Liver (tissue), 9 donors: ENCODE data around the gene TEX264. TPM values are rescaled to one million over a fixed set of nuclear protein-coding genes. Genes with fewer than 3 reads are reported as not detected.
"Not testable (repeated sequence)": the region's sequence is repeated elsewhere in the genome, so short reads cannot be mapped to it uniquely, and the experiment has no call there.

Experiments
- DNase-seq: peaks from one replicate; pipeline ENCODE4 v3.0.0-alpha.2; 2017; ENCODE audit warnings: low spot score
- H3K27ac ChIP-seq, 2 donors: one replicate each; pipeline ENCODE4 v1.7.0; 2013; ENCODE audit warnings: inconsistent platforms in 2 of 2, low read length in 2 of 2, control low read depth in 1 of 2, low read depth in 1 of 2, mild to moderate bottlenecking in 1 of 2
- H3K27me3 ChIP-seq, 4 donors: one replicate each; pipeline versions ENCODE4 v1.6.1 to v1.7.0; 2013; ENCODE audit warnings: low read length in 3 of 4, inconsistent platforms in 1 of 4, mild to moderate bottlenecking in 1 of 4, moderate library complexity in 1 of 4; ENCODE audit not compliant: control insufficient read depth in 4 of 4, insufficient read depth in 4 of 4
- H3K36me3 ChIP-seq, 4 donors: one replicate each; pipeline versions ENCODE4 v1.6.1 to v1.7.0; 2013; ENCODE audit warnings: low read length in 3 of 4, mild to moderate bottlenecking in 3 of 4, low read depth in 1 of 4, moderate library complexity in 1 of 4; ENCODE audit not compliant: control insufficient read depth in 4 of 4, insufficient read depth in 3 of 4
- H3K4me1 ChIP-seq, 4 donors: one replicate each; pipeline versions ENCODE4 v1.6.1 to v1.7.0; 2013; ENCODE audit warnings: low read length in 3 of 4, mild to moderate bottlenecking in 3 of 4, moderate library complexity in 1 of 4; ENCODE audit not compliant: control insufficient read depth in 4 of 4, insufficient read depth in 4 of 4
- H3K4me3 ChIP-seq, 3 donors: one replicate each; pipeline versions ENCODE4 v1.6.1 to v1.7.0; 2013; ENCODE audit warnings: low read length in 3 of 3, control low read depth in 1 of 3, low read depth in 1 of 3, mild to moderate bottlenecking in 1 of 3
- H3K9ac ChIP-seq, 2 donors: one replicate each; pipeline ENCODE4 v1.7.0; 2013; ENCODE audit warnings: low read length in 2 of 2, mild to moderate bottlenecking in 2 of 2, moderate library complexity in 2 of 2, control low read depth in 1 of 2, low read depth in 1 of 2
- H3K9me3 ChIP-seq, 4 donors: one replicate each; pipeline versions ENCODE4 v1.6.1 to v1.7.0; 2013; ENCODE audit warnings: low read length in 3 of 4; ENCODE audit not compliant: control insufficient read depth in 4 of 4
- ATF3 ChIP-seq: IDR thresholded peaks from 2 replicates; pipeline ENCODE4 v1.6.1; 2016; ENCODE audit warnings: antibody characterized with exemption
- CTCF ChIP-seq: fragments of 150-350 bp; IDR thresholded peaks from 2 replicates; pipeline ENCODE4 v1.5.1; 2017; ENCODE audit warnings: improper control_type of control experiment, low read depth, low read length; ENCODE audit not compliant: missing input control
- EGR1 ChIP-seq, 2 donors: IDR thresholded peaks; 2 replicates each; pipeline ENCODE4 v1.6.1; 2016 to 2018; ENCODE audit warnings: antibody characterized with exemption in 2 of 2, low read depth in 2 of 2
- FOXA1 ChIP-seq: IDR thresholded peaks from 2 replicates; pipeline ENCODE4 v1.6.1; 2016; ENCODE audit warnings: antibody characterized with exemption
- FOXA2 ChIP-seq: IDR thresholded peaks from 2 replicates; pipeline ENCODE4 v1.6.1; 2016; ENCODE audit warnings: antibody characterized with exemption
- GABPA ChIP-seq, 2 donors: IDR thresholded peaks in 1 of 2; conservative IDR thresholded peaks in 1 of 2; 2 replicates each; pipeline ENCODE4 v1.6.1; 2016; ENCODE audit warnings: antibody characterized with exemption in 2 of 2, mild to moderate bottlenecking in 1 of 2, moderate library complexity in 1 of 2
- HNF4A ChIP-seq, 2 donors: conservative IDR thresholded peaks; 2 replicates each; pipeline ENCODE4 v1.6.1; 2016; ENCODE audit warnings: antibody characterized with exemption in 2 of 2, mild to moderate bottlenecking in 2 of 2
- HNF4G ChIP-seq: IDR thresholded peaks from 2 replicates; pipeline ENCODE4 v1.6.1; 2016; ENCODE audit warnings: antibody characterized with exemption
- JUND ChIP-seq, 2 donors: IDR thresholded peaks; 2 replicates each; pipeline ENCODE4 v1.6.1; 2016; ENCODE audit warnings: antibody characterized with exemption in 2 of 2
- NR2F2 ChIP-seq: IDR thresholded peaks from 2 replicates; pipeline ENCODE4 v1.6.1; 2016; ENCODE audit warnings: antibody characterized with exemption
- RAD21 ChIP-seq, 2 donors: IDR thresholded peaks; 2 replicates each; pipeline ENCODE4 v1.6.1; 2016; ENCODE audit warnings: antibody characterized with exemption in 2 of 2, mild to moderate bottlenecking in 2 of 2
- REST ChIP-seq: IDR thresholded peaks from 2 replicates; pipeline ENCODE4 v1.6.1; 2016; ENCODE audit warnings: antibody characterized with exemption, mild to moderate bottlenecking
- RXRA ChIP-seq, 2 donors: IDR thresholded peaks; 2 replicates each; pipeline ENCODE4 v1.6.1; 2017 to 2018; ENCODE audit warnings: antibody characterized with exemption in 2 of 2, mild to moderate bottlenecking in 1 of 2
- SP1 ChIP-seq: IDR thresholded peaks from 2 replicates; pipeline ENCODE4 v1.6.1; 2018; ENCODE audit warnings: antibody characterized with exemption, mild to moderate bottlenecking
- TAF1 ChIP-seq: conservative IDR thresholded peaks from 2 replicates; pipeline ENCODE4 v1.6.1; 2016; ENCODE audit warnings: antibody characterized with exemption, mild to moderate bottlenecking
- YY1 ChIP-seq: IDR thresholded peaks from 2 replicates; pipeline ENCODE4 v1.6.1; 2016; ENCODE audit warnings: antibody characterized with exemption, mild to moderate bottlenecking
- ZBTB33 ChIP-seq: IDR thresholded peaks from 2 replicates; pipeline ENCODE4 v1.6.1; 2016; ENCODE audit warnings: antibody characterized with exemption
- WGBS: extraction: QIAGEN DNeasy Blood & Tissue Kit; methylation state at CpG from one replicate; pipeline ENCODE4 v1.1.7; 2013; 5-methylcytosine and 5-hydroxymethylcytosine counted together
- polyA plus RNA-seq, 2 donors: library from polyadenylated mRNA; stranded (reverse) in 1 of 2; unstranded in 1 of 2; fragments of 200-250 nt in 1 of 2; fragments of >200 nt in 1 of 2; fragmentation: Nextera tagmentation in 1 of 2; extraction: Ambion mirVana in 1 of 2; gene quantifications; one replicate each; pipeline versions ENCODE4 v1.2.1 to v1.2.3, GENCODE V29; 2013 to 2015
- total RNA-seq, 2 donors: library from RNA; depleted of rRNA; stranded (reverse); fragments of >200 nt; gene quantifications; one replicate each; pipeline ENCODE4 v1.2.3, GENCODE V29; 2014
- TF ChIP-seq, protein P1 (sequence below): IDR thresholded peaks from 2 replicates; pipeline ENCODE4 v1.6.1; 2016; ENCODE audit warnings: antibody characterized with exemption
- donor health status: healthy.
- donor health status: healthy.
- donor health status: healthy.
- donor health status: healthy.
- donor health status: healthy.

Gene TEX264
- total and polyA plus RNA-seq, 4 donors, result 21.2 to 48.4 (median 35.6) TPM

DNA sequence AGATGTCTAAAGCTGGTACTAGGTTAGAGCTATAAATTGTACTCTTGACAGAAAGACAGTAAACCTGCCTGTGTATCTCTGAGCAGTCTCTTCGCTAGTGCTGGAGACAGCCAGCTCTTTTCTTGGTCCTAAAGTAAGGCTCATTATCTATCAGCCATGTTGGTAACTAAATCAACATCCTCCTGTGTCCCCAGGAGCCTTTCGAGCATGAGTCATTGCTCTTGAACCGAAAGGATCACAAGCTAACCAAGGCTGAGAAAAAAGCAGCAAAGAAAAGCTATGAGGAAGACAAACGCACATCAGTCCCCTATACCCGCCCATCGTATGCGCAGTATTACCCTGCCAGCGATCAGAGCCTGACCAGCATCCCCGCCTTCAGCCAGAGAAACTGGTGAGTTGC, 25.0 kb upstream of the TEX264 start:
- no peaks in the 10 kb centered on the region for H3K4me1 ChIP-seq
- no peak overlapping the region for H3K9ac ChIP-seq
- H3K9me3 ChIP-seq, result no peaks in the 10 kb centered on the region
- DNase-seq, result no peak
- H3K4me3 ChIP-seq, result no peak overlapping the region
- TF ChIP-seq HNF4A (conservative IDR thresholded peaks at IDR 0.05), result no peak
- WGBS, result 97% methylated on average over 9 of the region's 9 CpGs
- peaks cover 18 to 68% (median 52%) of the 10 kb centered on the region in 4 donors for H3K36me3 ChIP-seq
- no peaks in the 10 kb centered on the region for H3K27me3 ChIP-seq
- no peak overlapping the region for H3K27ac ChIP-seq

- not testable (repeated sequence) for H3K27ac ChIP-seq, H3K9ac ChIP-seq, H3K9me3 ChIP-seq, H3K4me3 ChIP-seq, DNase-seq, H3K27me3 ChIP-seq
- H3K4me1 ChIP-seq, result peaks cover 2 to 11% (median 6%) of the 10 kb centered on the region in 4 donors
- 93% methylated on average over 2 of the region's 2 CpGs for WGBS
- peaks cover 9 to 18% (median 12%) of the 10 kb centered on the region in 4 donors for H3K36me3 ChIP-seq
Measured at GRCh38 chr3:51652103-51652502, 18.9 kb upstream of the TEX264 start.

- H3K27ac ChIP-seq, H3K4me3 ChIP-seq, H3K27me3 ChIP-seq, H3K9me3 ChIP-seq, DNase-seq, H3K9ac ChIP-seq: not testable (repeated sequence)
- Histone ChIP-seq H3K4me1 (peaks cover 5 to 17% (median 11%) of the 10 kb centered on the region in 4 donors), H3K36me3 (peaks cover under 1 to 23% (median 11%) of the 10 kb centered on the region in 4 donors)
- 95% methylated on average over 1 of the region's 2 CpGs for WGBS
Measured at GRCh38 chr3:51653409-51653808, 17.6 kb upstream of the TEX264 start.

GRCh38 chr3:51657234-51657633, 13.8 kb upstream of the TEX264 start:
- DNase-seq, result no peak
- peak overlapping the region; percentile 31 to 35 for H3K27ac ChIP-seq
- H3K9ac ChIP-seq, result no peak overlapping the region
- peaks cover 2 to 41% (median 23%) of the 10 kb centered on the region in 4 donors for H3K36me3 ChIP-seq
- no peaks in the 10 kb centered on the region for H3K9me3 ChIP-seq
- WGBS, result 52% methylated on average over 3 of the region's 3 CpGs
- no peaks in the 10 kb centered on the region for H3K27me3 ChIP-seq
- H3K4me1 ChIP-seq, result peaks cover 5 to 27% (median 18%) of the 10 kb centered on the region in 4 donors
- no peak for TF ChIP-seq FOXA2
- no peak for TF ChIP-seq CTCF
- no peak for TF ChIP-seq NR2F2
- TF ChIP-seq TAF1, result no peak
- TF ChIP-seq HNF4A (conservative IDR thresholded peaks at IDR 0.05), result peak; percentile 52 to 57
- no peak for TF ChIP-seq EGR1 (IDR thresholded peaks at IDR 0.05; ENCODE audit: low read depth in 2 of 2)
- TF ChIP-seq, protein P1, sequence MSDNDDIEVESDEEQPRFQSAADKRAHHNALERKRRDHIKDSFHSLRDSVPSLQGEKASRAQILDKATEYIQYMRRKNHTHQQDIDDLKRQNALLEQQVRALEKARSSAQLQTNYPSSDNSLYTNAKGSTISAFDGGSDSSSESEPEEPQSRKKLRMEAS, result no peak
- peak; percentile 16 for TF ChIP-seq REST
- no peak for TF ChIP-seq RAD21 (IDR thresholded peaks at IDR 0.05)
- TF ChIP-seq SP1, result peak; percentile 59
- peak; percentile 43 to 61 for TF ChIP-seq RXRA (IDR thresholded peaks at IDR 0.05)
- no peak for TF ChIP-seq JUND (IDR thresholded peaks at IDR 0.05)
- TF ChIP-seq FOXA1, result no peak
- no peak for TF ChIP-seq HNF4G
- no peak for TF ChIP-seq ATF3
- TF ChIP-seq ZBTB33, result peak; percentile 25
- peak in 1 of 2 donors; percentile 74 for TF ChIP-seq GABPA (IDR thresholded peaks at IDR 0.05 in 1 of 2, conservative IDR thresholded peaks at IDR 0.05 in 1 of 2)
- TF ChIP-seq YY1, result peak; percentile 31
- H3K4me3 ChIP-seq, result no peak overlapping the region
